K562 (cell line): ENCODE measurements around the gene CBFA2T2. TPM values are rescaled to one million over a fixed set of nuclear protein-coding genes. Genes with fewer than 3 reads are reported as not detected.

Experiments used
- ATF4 ChIP-seq: fragments of 450-650 bp; formaldehyde crosslinking; IDR thresholded peaks from 2 replicates; pipeline ENCODE4 v1.4.0; 2022; ENCODE audit warnings: mild to moderate bottlenecking, moderate library complexity
- BRD4 ChIP-seq: fragments of 200-600 bp; sonication (generic); IDR thresholded peaks from 2 replicates; pipeline ENCODE4 v1.6.1; 2017; ENCODE audit warnings: inconsistent platforms
- DMBX1 ChIP-seq: fragments of 250-450 bp; sonication (Bioruptor Pico); IDR thresholded peaks from 2 replicates; pipeline ENCODE4 v1.8.0; 2022; ENCODE audit warnings: inconsistent platforms, mild to moderate bottlenecking, moderate library complexity, borderline replicate concordance
- FUS ChIP-seq: fragments of 200-400 bp; formaldehyde crosslinking; optimal IDR thresholded peaks from 2 replicates; pipeline ENCODE3; 2017; ENCODE audit warnings: low read depth, low read length
- GATA2 ChIP-seq: sonication (generic); formaldehyde crosslinking; IDR thresholded peaks from 2 replicates; pipeline ENCODE4 v1.4.0; 2020; ENCODE audit warnings: mild to moderate bottlenecking, missing genetic modification reagents
- GATAD2A ChIP-seq: fragments of 450-650 bp; IDR thresholded peaks from 2 replicates; pipeline ENCODE4 v1.6.1; 2017
- HINFP ChIP-seq: fragments of 450-650 bp; conservative IDR thresholded peaks from 2 replicates; pipeline ENCODE4 v1.6.1; 2016; ENCODE audit warnings: missing genetic modification characterization, low read depth, mild to moderate bottlenecking, control low read depth, missing compliant biosample characterization
- IRF9 ChIP-seq: fragments of 450-650 bp; IDR thresholded peaks from 2 replicates; pipeline ENCODE4 v1.6.1; 2016; ENCODE audit warnings: missing biosample characterization, missing genetic modification characterization
- LEF1 ChIP-seq: fragments of 450-650 bp; IDR thresholded peaks from 2 replicates; pipeline ENCODE4 v1.6.1; 2016; ENCODE audit warnings: mild to moderate bottlenecking
- MAFG ChIP-seq: fragments of 450-650 bp; conservative IDR thresholded peaks from 2 replicates; pipeline ENCODE4 v1.6.1; 2016; ENCODE audit warnings: missing genetic modification characterization, missing compliant biosample characterization
- PBX2 ChIP-seq, 2 experiments: IDR thresholded peaks in 1 of 2; conservative IDR thresholded peaks in 1 of 2; 2 replicates each; pipeline ENCODE4 v1.6.1; 2016; ENCODE audit warnings: low read depth in 2 of 2, mild to moderate bottlenecking in 1 of 2, missing compliant biosample characterization in 1 of 2, missing genetic modification characterization in 1 of 2, moderate library complexity in 1 of 2
- RBM34 ChIP-seq: fragments of 200-400 bp; formaldehyde crosslinking; IDR thresholded peaks from 2 replicates; pipeline ENCODE4 v1.6.1; 2018; ENCODE audit warnings: low read length, borderline replicate concordance; ENCODE audit not compliant: insufficient read depth
- SMAD3 ChIP-seq: fragments of 450-650 bp; formaldehyde crosslinking; conservative IDR thresholded peaks from 2 replicates; pipeline ENCODE4 v1.4.0; 2020; ENCODE audit warnings: mild to moderate bottlenecking
- SMARCA5 ChIP-seq: fragments of 450-650 bp; IDR thresholded peaks from 2 replicates; pipeline ENCODE4 v1.6.1; 2016
- SMC3 ChIP-seq: conservative IDR thresholded peaks from 2 replicates; pipeline ENCODE4 v1.6.1; 2011; ENCODE audit warnings: low read depth, low read length, improper control_type of control experiment; ENCODE audit not compliant: insufficient read depth
- TEAD2 ChIP-seq: fragments of 450-650 bp; IDR thresholded peaks from 2 replicates; pipeline ENCODE4 v1.6.1; 2016; ENCODE audit warnings: missing genetic modification characterization, control low read depth, missing compliant biosample characterization
- TEAD4 ChIP-seq, 2 experiments: sonication (generic) in 1 of 2; formaldehyde crosslinking in 1 of 2; IDR thresholded peaks; 2 replicates each; pipeline versions ENCODE4 v1.6.1 to v1.8.0; 2012 to 2022; ENCODE audit warnings: borderline replicate concordance in 1 of 2, inconsistent platforms in 1 of 2, low read length in 1 of 2, mild to moderate bottlenecking in 1 of 2, missing genetic modification reagents in 1 of 2
- ZKSCAN8 ChIP-seq: fragments of 200-800 bp; sonication (Bioruptor generic); IDR thresholded peaks from 2 replicates; pipeline ENCODE4 v1.6.1; 2016; ENCODE audit warnings: missing genetic modification characterization, missing compliant biosample characterization
- ZNF140 ChIP-seq: fragments of 250-450 bp; sonication (Bioruptor Pico); IDR thresholded peaks from 2 replicates; pipeline ENCODE4 v1.8.0; 2021; ENCODE audit warnings: moderate library complexity, mild to moderate bottlenecking, inconsistent platforms
- ZNF263 ChIP-seq: sonication (generic); formaldehyde crosslinking; IDR thresholded peaks from 2 replicates; pipeline ENCODE4 v1.8.0; 2022; ENCODE audit warnings: mild to moderate bottlenecking, missing genetic modification reagents, borderline replicate concordance
- polyA plus RNA-seq, 8 experiments: library from polyadenylated mRNA; depleted of rRNA in 4 of 8; stranded (reverse) in 5 of 8; unstranded in 3 of 8; fragments of >200 nt; fragmentation: Nextera tagmentation in 2 of 8; fragmentation: Illumina TruSeq in 1 of 8; extraction: Ambion mirVana in 2 of 8; extraction: Trizol in 1 of 8; gene quantifications; 2 replicates each; pipeline versions ENCODE4 v1.2.1 to v1.2.3, GENCODE V29; 2011 to 2014; ENCODE audit warnings: inconsistent platforms in 1 of 8, missing spikeins in 1 of 8
- total RNA-seq, 7 experiments: library from RNA; depleted of rRNA in 6 of 7; stranded (reverse); fragments of >200 nt in 6 of 7; fragmentation: Illumina TruSeq in 2 of 7; extraction: Trizol in 2 of 7; gene quantifications; 2 replicates each; pipeline versions ENCODE4 v1.2.1 to v1.2.3, GENCODE V29; 2011 to 2021; ENCODE audit warnings: low replicate concordance in 1 of 7
- TF ChIP-seq, protein P1 (sequence below): fragments of 250-450 bp; sonication (Bioruptor Pico); IDR thresholded peaks from 2 replicates; pipeline ENCODE4 v1.8.0; 2021; ENCODE audit warnings: mild to moderate bottlenecking, moderate library complexity

Gene CBFA2T2
- total and polyA plus RNA-seq, 9 of the 15 experiments (the other 6 are each of a cell fraction or from before 2014, with no cell fraction given) = 0.27 to 9.6 (median 5.8) TPM

DNA sequence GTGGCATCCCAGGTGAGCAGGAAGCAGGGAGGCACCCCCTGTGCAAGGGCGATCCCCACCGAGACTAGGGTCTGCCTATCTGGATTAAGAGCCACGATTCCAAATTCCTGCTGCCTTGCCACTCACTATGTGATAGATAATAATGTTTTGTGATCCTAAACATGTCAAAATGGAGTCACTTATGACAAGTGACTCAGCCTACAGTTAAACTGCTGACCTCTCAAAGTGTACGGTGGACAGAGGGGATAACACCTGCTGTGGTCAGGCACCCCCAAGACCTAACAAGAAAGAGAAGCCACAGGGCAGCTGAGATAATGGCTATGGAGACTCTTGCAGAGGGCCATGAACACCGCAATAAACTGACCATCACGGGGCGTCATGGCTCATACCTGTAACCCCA lies 30.3 kb upstream of the CBFA2T2 start (continued):
- TF ChIP-seq SMAD3 (CRISPR knock-in tag) (peak; percentile 83; the same call in 1 of the 2 replicates), GATA2 (0 out of 2 replicates have a peak, but pooled peaks have one; percentile 26), ZNF140 (CRISPR knock-in tag) (peak; percentile 62; the same call in 1 of the 2 replicates), TEAD2 (peak; percentile 7; the same call in 1 of the 2 replicates), FUS (no peak), ATF4 (0 out of 2 replicates have a peak, but pooled peaks have one; percentile 40), GATAD2A (no peak), MAFG (tag) (0 out of 2 replicates have a peak, but pooled peaks have one; percentile 20), HINFP (tag) (peak; percentile 65; the same call in 1 of the 2 replicates), SMC3 (no peak), RBM34 (no peak), TEAD4 (IDR thresholded peaks at IDR 0.05; ENCODE audit: low read length) (peak; percentile 17; the same call in 1 of the 2 replicates), TEAD4 (CRISPR knock-in tag; IDR thresholded peaks at IDR 0.05; ENCODE audit: borderline replicate concordance) (no peak), DMBX1 (CRISPR knock-in tag) (peak; percentile 95), BRD4 (no peak), ZKSCAN8 (CRISPR knock-in tag) (peak; percentile 24; the same call in 1 of the 2 replicates), LEF1 (no peak), IRF9 (tag) (peak; percentile 73), ZNF263 (CRISPR knock-in tag) (no peak), SMARCA5 (no peak), PBX2 (CRISPR knock-in tag; IDR thresholded peaks at IDR 0.05; ENCODE audit: low read depth) (no peak), PBX2 (tag; conservative IDR thresholded peaks at IDR 0.05; ENCODE audit: low read depth) (0 out of 2 replicates have a peak, but pooled peaks have one; percentile 15)
- TF ChIP-seq, protein P1, sequence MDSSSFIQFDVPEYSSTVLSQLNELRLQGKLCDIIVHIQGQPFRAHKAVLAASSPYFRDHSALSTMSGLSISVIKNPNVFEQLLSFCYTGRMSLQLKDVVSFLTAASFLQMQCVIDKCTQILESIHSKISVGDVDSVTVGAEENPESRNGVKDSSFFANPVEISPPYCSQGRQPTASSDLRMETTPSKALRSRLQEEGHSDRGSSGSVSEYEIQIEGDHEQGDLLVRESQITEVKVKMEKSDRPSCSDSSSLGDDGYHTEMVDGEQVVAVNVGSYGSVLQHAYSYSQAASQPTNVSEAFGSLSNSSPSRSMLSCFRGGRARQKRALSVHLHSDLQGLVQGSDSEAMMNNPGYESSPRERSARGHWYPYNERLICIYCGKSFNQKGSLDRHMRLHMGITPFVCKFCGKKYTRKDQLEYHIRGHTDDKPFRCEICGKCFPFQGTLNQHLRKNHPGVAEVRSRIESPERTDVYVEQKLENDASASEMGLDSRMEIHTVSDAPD (CRISPR knock-in tag) = peak; percentile 69; the same call in 1 of the 2 replicates
